Measurements from ENCODE around the gene PHACTR1. TPM values are rescaled to one million over a fixed set of nuclear protein-coding genes. Genes with fewer than 3 reads are reported as not detected.

PHACTR1 gene
- total RNA-seq, 1 experiment from 2014 or later = not detected

- no peak overlapping the region for H3K27ac ChIP-seq (ENCODE audit: low read length)
- intact Hi-C loops (cut with micrococcal nuclease) = no loop called here
- no peak for ATAC-seq
- no TSS peak for BruUV-seq (replicated peaks)
- H3K4me1 ChIP-seq (ENCODE audit: insufficient read depth, low read length) = no peaks in the 10 kb centered on the region
- TF ChIP-seq CTCF (conservative IDR thresholded peaks at IDR 0.05; ENCODE audit: low read depth, low read length) = no peak
- no peak for TF ChIP-seq EZH2 (IDR thresholded peaks at IDR 0.05; ENCODE audit: low read length, unreplicated experiment)
- no peak for TF ChIP-seq EZH2phosphoT487 (IDR thresholded peaks at IDR 0.05; ENCODE audit: borderline replicate concordance, low read length)
- ChIA-PET CTCF (no interaction called here), POLR2A (ENCODE audit: unreplicated experiment) (no interaction called here)
- H3K79me2 ChIP-seq (ENCODE audit: low read length) = no peaks in the 10 kb centered on the region
- H3K4me3 ChIP-seq (ENCODE audit: low read length) = no peak overlapping the region
- no peak overlapping the region for H3K9ac ChIP-seq (ENCODE audit: low read length)
- no peaks in the 10 kb centered on the region for H3K36me3 ChIP-seq (ENCODE audit: low read depth, low read length)
- H3F3A ChIP-seq (ENCODE audit: low read length, unreplicated experiment) = no peaks in the 10 kb centered on the region
- no peak overlapping the region for H3K4me2 ChIP-seq (ENCODE audit: low read length)
- no peak overlapping the region for H2AFZ ChIP-seq (ENCODE audit: low read length)
- peaks cover 67% of the 10 kb centered on the region for H3K27me3 ChIP-seq (ENCODE audit: low read length)
- no peaks in the 10 kb centered on the region for H3K9me3 ChIP-seq (ENCODE audit: low read length)
- no peaks in the 10 kb centered on the region for H3K9me2 ChIP-seq (replicated peaks; ENCODE audit: low read length)
- no peaks in the 10 kb centered on the region for H4K20me1 ChIP-seq (ENCODE audit: low read length)
- DNase-seq = no peak
Measured at GRCh38 chr6:13112921-13113320, 396.4 kb downstream of the PHACTR1 start.

- no peak overlapping the region for H2AFZ ChIP-seq (ENCODE audit: low read length)
- H3K9me2 ChIP-seq (replicated peaks; ENCODE audit: low read length) = no peaks in the 10 kb centered on the region
- ChIA-PET CTCF (no interaction called here), POLR2A (ENCODE audit: unreplicated experiment) (no interaction called here)
- H3K36me3 ChIP-seq (ENCODE audit: low read depth, low read length) = no peaks in the 10 kb centered on the region
- no peak for ATAC-seq
- H3K27me3 ChIP-seq (ENCODE audit: low read length) = peaks cover 71% of the 10 kb centered on the region
- H3K9me3 ChIP-seq (ENCODE audit: low read length) = no peaks in the 10 kb centered on the region
- TF ChIP-seq EZH2phosphoT487 (IDR thresholded peaks at IDR 0.05; ENCODE audit: borderline replicate concordance, low read length) (no peak), EZH2 (IDR thresholded peaks at IDR 0.05; ENCODE audit: low read length, unreplicated experiment) (no peak), CTCF (conservative IDR thresholded peaks at IDR 0.05; ENCODE audit: low read depth, low read length) (no peak)
- H3K4me3 ChIP-seq (ENCODE audit: low read length) = no peak overlapping the region
- no peaks in the 10 kb centered on the region for H4K20me1 ChIP-seq (ENCODE audit: low read length)
- no peak for DNase-seq
- BruUV-seq (replicated peaks) = no TSS peak
- H3K27ac ChIP-seq (ENCODE audit: low read length) = no peak overlapping the region
- no peaks in the 10 kb centered on the region for H3K4me1 ChIP-seq (ENCODE audit: insufficient read depth, low read length)
- H3F3A ChIP-seq (ENCODE audit: low read length, unreplicated experiment) = no peaks in the 10 kb centered on the region
- intact Hi-C loops (cut with micrococcal nuclease) = no loop called here
- no peak overlapping the region for H3K9ac ChIP-seq (ENCODE audit: low read length)
- H3K4me2 ChIP-seq (ENCODE audit: low read length) = no peak overlapping the region
- H3K79me2 ChIP-seq (ENCODE audit: low read length) = no peaks in the 10 kb centered on the region
Measured at GRCh38 chr6:13113376-13113775, 396.8 kb downstream of the PHACTR1 start.

GRCh38 chr6:13113981-13114593 lies 397.5 kb downstream of the PHACTR1 start:
- Histone ChIP-seq H3K9me2 (replicated peaks; ENCODE audit: low read length) (no peaks in the 10 kb centered on the region), H3K36me3 (ENCODE audit: low read depth, low read length) (no peaks in the 10 kb centered on the region), H3K27ac (ENCODE audit: low read length) (no peak overlapping the region), H3K4me3 (ENCODE audit: low read length) (no peak overlapping the region), H3K9me3 (ENCODE audit: low read length) (no peaks in the 10 kb centered on the region), H4K20me1 (ENCODE audit: low read length) (no peaks in the 10 kb centered on the region), H2AFZ (ENCODE audit: low read length) (no peak overlapping the region), H3K27me3 (ENCODE audit: low read length) (peaks cover 76% of the 10 kb centered on the region), H3K4me2 (ENCODE audit: low read length) (no peak overlapping the region), H3F3A (ENCODE audit: low read length, unreplicated experiment) (no peaks in the 10 kb centered on the region), H3K4me1 (ENCODE audit: insufficient read depth, low read length) (no peaks in the 10 kb centered on the region), H3K79me2 (ENCODE audit: low read length) (no peaks in the 10 kb centered on the region), H3K9ac (ENCODE audit: low read length) (no peak overlapping the region)
- CTCF ChIA-PET = no interaction called here
- DNase-seq (no peak), ATAC-seq (no peak)
- POLR2A ChIA-PET (ENCODE audit: unreplicated experiment) = no interaction called here
- no peak for TF ChIP-seq CTCF (conservative IDR thresholded peaks at IDR 0.05; ENCODE audit: low read depth, low read length)
- TF ChIP-seq EZH2phosphoT487 (IDR thresholded peaks at IDR 0.05; ENCODE audit: borderline replicate concordance, low read length) = no peak
- TF ChIP-seq EZH2 (IDR thresholded peaks at IDR 0.05; ENCODE audit: low read length, unreplicated experiment) = no peak
- BruUV-seq (replicated peaks) = no TSS peak
- intact Hi-C loops (cut with micrococcal nuclease) = no loop called here

Measured in PC-3 (cell line).